Chondrocyte (in vitro differentiated cells): ENCODE results near the gene METTL16. TPM values are rescaled to one million over a fixed set of nuclear protein-coding genes. Genes with fewer than 3 reads are reported as not detected.

Experiments
- DNase-seq: peaks from one replicate; pipeline ENCODE4 v3.0.0; 2021; ENCODE audit warnings: mixed read lengths, low spot score
- H3K27ac Mint-ChIP-seq: one replicate; pipeline ENCODE4 v1.8.0; 2021; ENCODE audit warnings: mild to moderate bottlenecking, moderate library complexity, mixed read lengths; ENCODE audit not compliant: unreplicated experiment
- H3K27me3 Mint-ChIP-seq: 2 replicates; pipeline ENCODE4 v1.8.0; 2021; ENCODE audit warnings: low read depth, mixed read lengths
- H3K36me3 Mint-ChIP-seq: 2 replicates; pipeline ENCODE4 v1.8.0; 2021; ENCODE audit warnings: low read depth, mixed read lengths
- H3K4me1 Mint-ChIP-seq: 2 replicates; pipeline ENCODE4 v1.8.0; 2021; ENCODE audit warnings: low read depth, mild to moderate bottlenecking, mixed read lengths
- H3K4me3 Mint-ChIP-seq: one replicate; pipeline ENCODE4 v1.8.0; 2021; ENCODE audit warnings: mild to moderate bottlenecking, moderate library complexity, mixed read lengths; ENCODE audit not compliant: unreplicated experiment
- H3K9me3 Mint-ChIP-seq: 2 replicates; pipeline ENCODE4 v1.8.0; 2021; ENCODE audit warnings: low read depth, mixed read lengths
- CTCF ChIP-seq: fragments of 200-600 bp; sonication (generic); IDR thresholded peaks from 2 replicates; pipeline ENCODE4 v1.5.0; 2021; ENCODE audit warnings: antibody characterized with exemption, mild to moderate bottlenecking, moderate library complexity
- total RNA-seq: library from RNA; stranded (reverse); gene quantifications from 3 replicates; pipeline ENCODE4 v1.2.1, GENCODE V29; 2021

METTL16 gene
- total RNA-seq, 1 donor from 2014 or later = 21.2 TPM

- Mint-ChIP-seq H3K27ac (peak overlapping the region; percentile 100), H3K4me1 (peaks cover 48% of the 10 kb centered on the region)
- TF ChIP-seq CTCF = no peak
Observed at GRCh38 chr17:2405247-2405926, 106.3 kb downstream of the METTL16 start.

GRCh38 chr17:2403044-2403443 lies 108.6 kb downstream of the METTL16 start:
- H3K36me3 Mint-ChIP-seq = no peaks in the 10 kb centered on the region
- DNase-seq = peak; percentile 46
- no peak overlapping the region for H3K27ac Mint-ChIP-seq
- TF ChIP-seq CTCF = no peak
- no peak overlapping the region for H3K4me3 Mint-ChIP-seq
- no peaks in the 10 kb centered on the region for H3K27me3 Mint-ChIP-seq
- peaks cover 60% of the 10 kb centered on the region for H3K4me1 Mint-ChIP-seq
- H3K9me3 Mint-ChIP-seq = no peaks in the 10 kb centered on the region

More at GRCh38 chr17:2405247-2405926, 106.3 kb downstream of the METTL16 start:
- no peaks in the 10 kb centered on the region for H3K9me3 Mint-ChIP-seq
- no peaks in the 10 kb centered on the region for H3K36me3 Mint-ChIP-seq
- DNase-seq = peak; percentile 51
- no peaks in the 10 kb centered on the region for H3K27me3 Mint-ChIP-seq
- H3K4me3 Mint-ChIP-seq = peak overlapping the region; percentile 1

GRCh38 chr17:2402544-2402943 lies 109.1 kb downstream of the METTL16 start:
- DNase-seq = no peak
- Mint-ChIP-seq H3K9me3 (no peaks in the 10 kb centered on the region), H3K27ac (peak overlapping the region; percentile 82), H3K4me1 (peaks cover 62% of the 10 kb centered on the region), H3K4me3 (peak overlapping the region; percentile 67), H3K36me3 (no peaks in the 10 kb centered on the region), H3K27me3 (no peaks in the 10 kb centered on the region)
- TF ChIP-seq CTCF = no peak

GRCh38 chr17:2401426-2402221 lies 110.1 kb downstream of the METTL16 start:
- H3K4me1 Mint-ChIP-seq = peaks cover 60% of the 10 kb centered on the region
- H3K9me3 Mint-ChIP-seq = no peaks in the 10 kb centered on the region
- H3K4me3 Mint-ChIP-seq = peak overlapping the region; percentile 97
- no peaks in the 10 kb centered on the region for H3K27me3 Mint-ChIP-seq
- peak overlapping the region; percentile 97 for H3K27ac Mint-ChIP-seq
- peak; percentile 100 for DNase-seq
- no peaks in the 10 kb centered on the region for H3K36me3 Mint-ChIP-seq
- no peak for TF ChIP-seq CTCF

GRCh38 chr17:2400877-2401425 lies 110.7 kb downstream of the METTL16 start, which contains the start of gene MNT:
Gene MNT, minus strand, starts transcription at chr17:2401060. Its CDS starts 348 bp downstream, at chr17:2400712.
- peak; percentile 98 for DNase-seq
- H3K36me3 Mint-ChIP-seq = no peaks in the 10 kb centered on the region
- peaks cover 60% of the 10 kb centered on the region for H3K4me1 Mint-ChIP-seq
- TF ChIP-seq CTCF = no peak
- peak within 1 kb of the TSS; percentile 97 for H3K4me3 Mint-ChIP-seq
- H3K27me3 Mint-ChIP-seq = no peaks in the 10 kb centered on the region
- peak within 1 kb of the TSS; percentile 100 for H3K27ac Mint-ChIP-seq
- H3K9me3 Mint-ChIP-seq = no peaks in the 10 kb centered on the region
